ENCODE results near the gene BBOX1. TPM values are rescaled to one million over a fixed set of nuclear protein-coding genes. Genes with fewer than 3 reads are reported as not detected.

Gene BBOX1
- total RNA-seq, 4 donors from 2014 or later: not detected

- intact Hi-C loops (cut with DNase I; ENCODE audit: low total_unique reads) (no loop called here), in situ Hi-C loops (cut with MboI; ENCODE audit: low pct_ligation_motif_present in 1 of 4, low pct_unique_long_range_greater_than_20kb in 1 of 4, low sequenced_read_pairs in 3 of 4) (no loop called here)
- no peak for TF ChIP-seq EP300 (IDR thresholded peaks at IDR 0.05; ENCODE audit: low read depth)
- WGBS, 2 donors (ENCODE audit: low coverage in 1 of 2): 51 to 70% methylated on average over 2 of the region's 2 CpGs
- no peak overlapping the region for H3K27ac ChIP-seq
- no peaks in the 10 kb centered on the region for H3K9me3 ChIP-seq
- no peaks in the 10 kb centered on the region for H3K27me3 ChIP-seq
- no peaks in the 10 kb centered on the region for H3K4me1 ChIP-seq
- no peak for DNase-seq
- H3K4me3 ChIP-seq: no peak overlapping the region
- H3K36me3 ChIP-seq: no peaks in the 10 kb centered on the region
Measured at GRCh38 chr11:27095059-27095458, 54.4 kb downstream of the BBOX1 start.

GRCh38 chr11:27095887-27096286, 55.3 kb downstream of the BBOX1 start:
- no peak for DNase-seq
- Histone ChIP-seq H3K4me3 (no peak overlapping the region), H3K27me3 (no peaks in the 10 kb centered on the region), H3K36me3 (no peaks in the 10 kb centered on the region), H3K9me3 (no peaks in the 10 kb centered on the region), H3K27ac (no peak overlapping the region), H3K4me1 (no peaks in the 10 kb centered on the region)
- intact Hi-C loops (cut with DNase I; ENCODE audit: low total_unique reads) (no loop called here), in situ Hi-C loops (cut with MboI; ENCODE audit: low pct_ligation_motif_present in 1 of 4, low pct_unique_long_range_greater_than_20kb in 1 of 4, low sequenced_read_pairs in 3 of 4) (no loop called here)
- no peak for TF ChIP-seq CTCF (IDR thresholded peaks at IDR 0.05)
- no peak for TF ChIP-seq POLR2A (IDR thresholded peaks at IDR 0.05)
- TF ChIP-seq EP300 (IDR thresholded peaks at IDR 0.05; ENCODE audit: low read depth): no peak
- no peak for TF ChIP-seq POLR2AphosphoS5 (IDR thresholded peaks at IDR 0.05)
- WGBS, 2 donors (ENCODE audit: low coverage in 1 of 2): 20 to 21% methylated on average over 1 of the region's 1 CpG

- in situ Hi-C loops (cut with MboI; ENCODE audit: low pct_ligation_motif_present in 1 of 4, low pct_unique_long_range_greater_than_20kb in 1 of 4, low sequenced_read_pairs in 3 of 4) (no loop called here), intact Hi-C loops (cut with DNase I; ENCODE audit: low total_unique reads) (no loop called here)
- TF ChIP-seq POLR2A (IDR thresholded peaks at IDR 0.05) (no peak), EP300 (IDR thresholded peaks at IDR 0.05; ENCODE audit: low read depth) (no peak), CTCF (IDR thresholded peaks at IDR 0.05) (no peak), POLR2AphosphoS5 (IDR thresholded peaks at IDR 0.05) (no peak)
- no peak overlapping the region for H3K4me3 ChIP-seq
- no peaks in the 10 kb centered on the region for H3K9me3 ChIP-seq
- no peaks in the 10 kb centered on the region for H3K36me3 ChIP-seq
- 46 to 55% methylated on average over 4 of the region's 4 CpGs for WGBS, 2 donors (ENCODE audit: low coverage in 1 of 2)
- no peaks in the 10 kb centered on the region for H3K4me1 ChIP-seq
- no peaks in the 10 kb centered on the region for H3K27me3 ChIP-seq
- DNase-seq: no peak
- H3K27ac ChIP-seq: no peak overlapping the region
Measured at GRCh38 chr11:27097551-27097950, 56.9 kb downstream of the BBOX1 start.

- H3K4me3 ChIP-seq: no peak overlapping the region
- no peak overlapping the region for H3K27ac ChIP-seq
- H3K4me1 ChIP-seq: no peaks in the 10 kb centered on the region
- no peak for DNase-seq
- no peak for TF ChIP-seq CTCF (IDR thresholded peaks at IDR 0.05)
- no peak for TF ChIP-seq POLR2AphosphoS5 (IDR thresholded peaks at IDR 0.05)
- TF ChIP-seq EP300 (IDR thresholded peaks at IDR 0.05; ENCODE audit: low read depth): no peak
- no peak for TF ChIP-seq POLR2A (IDR thresholded peaks at IDR 0.05)
- no peaks in the 10 kb centered on the region for H3K9me3 ChIP-seq
- no peaks in the 10 kb centered on the region for H3K27me3 ChIP-seq
- in situ Hi-C loops (cut with MboI; ENCODE audit: low pct_ligation_motif_present in 1 of 4, low pct_unique_long_range_greater_than_20kb in 1 of 4, low sequenced_read_pairs in 3 of 4): no loop called here
- no peaks in the 10 kb centered on the region for H3K36me3 ChIP-seq
- intact Hi-C loops (cut with DNase I; ENCODE audit: low total_unique reads): no loop called here
Measured at GRCh38 chr11:27100534-27100933, 59.9 kb downstream of the BBOX1 start.

GRCh38 chr11:27107548-27107947, 66.9 kb downstream of the BBOX1 start:
- Histone ChIP-seq H3K36me3 (no peaks in the 10 kb centered on the region), H3K27me3 (no peaks in the 10 kb centered on the region), H3K27ac (no peak overlapping the region), H3K4me1 (no peaks in the 10 kb centered on the region), H3K9me3 (no peaks in the 10 kb centered on the region), H3K4me3 (no peak overlapping the region)
- intact Hi-C loops (cut with DNase I; ENCODE audit: low total_unique reads) (no loop called here), in situ Hi-C loops (cut with MboI; ENCODE audit: low pct_ligation_motif_present in 1 of 4, low pct_unique_long_range_greater_than_20kb in 1 of 4, low sequenced_read_pairs in 3 of 4) (no loop called here)
- no peak for DNase-seq
- TF ChIP-seq POLR2AphosphoS5 (IDR thresholded peaks at IDR 0.05) (no peak), CTCF (IDR thresholded peaks at IDR 0.05) (no peak), POLR2A (IDR thresholded peaks at IDR 0.05) (no peak), EP300 (IDR thresholded peaks at IDR 0.05; ENCODE audit: low read depth) (no peak)

Measured in transverse colon (tissue), 4 donors.